Neural crest cell (in vitro differentiated cells): Measurements from ENCODE around the gene YIF1A. TPM values are rescaled to one million over a fixed set of nuclear protein-coding genes. Genes with fewer than 3 reads are reported as not detected.
"Not testable (repeated sequence)": the region's sequence is repeated elsewhere in the genome, so short reads cannot be mapped to it uniquely, and the experiment has no call there.

Experiments
- DNase-seq: peaks from one replicate; pipeline ENCODE4 v3.0.0; 2021; ENCODE audit warnings: low read depth, mixed read lengths, low spot score
- H3K27ac Mint-ChIP-seq: one replicate; pipeline ENCODE4 v1.8.0; 2021; ENCODE audit warnings: mild to moderate bottlenecking, mixed read lengths; ENCODE audit not compliant: unreplicated experiment
- H3K27me3 Mint-ChIP-seq: 2 replicates; pipeline ENCODE4 v1.8.0; 2021; ENCODE audit warnings: low read depth, mild to moderate bottlenecking, mixed read lengths
- H3K36me3 Mint-ChIP-seq: 2 replicates; pipeline ENCODE4 v1.8.0; 2021; ENCODE audit warnings: low read depth, mild to moderate bottlenecking, mixed read lengths
- H3K4me1 Mint-ChIP-seq: 2 replicates; pipeline ENCODE4 v1.8.0; 2021; ENCODE audit warnings: mixed read lengths
- H3K4me3 Mint-ChIP-seq: one replicate; pipeline ENCODE4 v1.8.0; 2021; ENCODE audit warnings: mild to moderate bottlenecking, mixed read lengths
- H3K9me3 Mint-ChIP-seq: 2 replicates; pipeline ENCODE4 v1.8.0; 2021; ENCODE audit warnings: mixed read lengths
- total RNA-seq: library from RNA; stranded (reverse); gene quantifications from 2 replicates; pipeline ENCODE4 v1.2.1, GENCODE V29; 2021
- TF ChIP-seq, protein P1 (sequence below): fragments of 200-600 bp; sonication (generic); conservative IDR thresholded peaks from 2 replicates; pipeline ENCODE4 v1.5.0; 2021; ENCODE audit warnings: antibody characterized with exemption, mild to moderate bottlenecking

YIF1A gene
- total RNA-seq, 1 donor from 2014 or later = 60.9 TPM

DNA sequence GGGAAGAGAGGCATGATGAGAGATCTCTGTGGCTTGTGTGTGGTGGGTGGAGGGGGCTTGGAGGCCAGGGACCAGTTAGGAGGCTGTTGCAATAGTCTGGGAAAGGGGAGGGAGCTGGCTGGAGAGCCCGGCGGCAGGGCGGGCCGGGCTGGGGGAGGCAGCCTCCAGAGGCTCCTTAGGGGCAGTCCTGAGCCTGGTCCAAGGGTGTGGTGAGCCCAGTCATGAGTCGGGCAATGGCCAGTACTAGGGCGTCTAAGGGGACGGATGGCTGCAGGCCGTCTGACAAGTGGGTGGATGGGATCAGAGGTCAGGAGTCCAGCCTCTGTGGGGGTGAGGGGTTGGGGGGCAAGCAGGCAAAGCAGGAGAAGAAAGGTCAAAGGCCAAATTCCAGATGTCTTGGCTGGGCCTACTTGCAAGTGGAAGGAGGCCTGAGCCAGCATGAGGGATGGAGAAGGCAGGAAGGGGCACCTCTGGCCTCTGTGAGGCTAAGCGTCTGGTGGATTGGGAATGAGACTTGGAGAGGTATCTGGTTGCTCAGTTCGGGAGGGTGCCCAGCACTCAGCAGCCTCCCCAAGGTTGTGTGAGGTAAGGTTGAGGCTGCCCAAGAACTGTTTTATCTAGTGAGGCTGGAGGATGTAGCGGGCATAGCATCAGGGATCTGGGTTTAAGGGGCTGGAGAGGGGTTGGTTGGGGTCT, 33.9 kb upstream of the YIF1A start:
- peak overlapping the region; percentile 51 for H3K4me3 Mint-ChIP-seq
- H3K36me3 Mint-ChIP-seq = no peaks in the 10 kb centered on the region
- H3K9me3 Mint-ChIP-seq = peaks cover 14% of the 10 kb centered on the region
- TF ChIP-seq, protein P1, sequence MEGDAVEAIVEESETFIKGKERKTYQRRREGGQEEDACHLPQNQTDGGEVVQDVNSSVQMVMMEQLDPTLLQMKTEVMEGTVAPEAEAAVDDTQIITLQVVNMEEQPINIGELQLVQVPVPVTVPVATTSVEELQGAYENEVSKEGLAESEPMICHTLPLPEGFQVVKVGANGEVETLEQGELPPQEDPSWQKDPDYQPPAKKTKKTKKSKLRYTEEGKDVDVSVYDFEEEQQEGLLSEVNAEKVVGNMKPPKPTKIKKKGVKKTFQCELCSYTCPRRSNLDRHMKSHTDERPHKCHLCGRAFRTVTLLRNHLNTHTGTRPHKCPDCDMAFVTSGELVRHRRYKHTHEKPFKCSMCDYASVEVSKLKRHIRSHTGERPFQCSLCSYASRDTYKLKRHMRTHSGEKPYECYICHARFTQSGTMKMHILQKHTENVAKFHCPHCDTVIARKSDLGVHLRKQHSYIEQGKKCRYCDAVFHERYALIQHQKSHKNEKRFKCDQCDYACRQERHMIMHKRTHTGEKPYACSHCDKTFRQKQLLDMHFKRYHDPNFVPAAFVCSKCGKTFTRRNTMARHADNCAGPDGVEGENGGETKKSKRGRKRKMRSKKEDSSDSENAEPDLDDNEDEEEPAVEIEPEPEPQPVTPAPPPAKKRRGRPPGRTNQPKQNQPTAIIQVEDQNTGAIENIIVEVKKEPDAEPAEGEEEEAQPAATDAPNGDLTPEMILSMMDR = no peak
- H3K4me1 Mint-ChIP-seq = peaks cover 53% of the 10 kb centered on the region
- H3K27me3 Mint-ChIP-seq = no peaks in the 10 kb centered on the region
- H3K27ac Mint-ChIP-seq = no peak overlapping the region
- DNase-seq = no peak

DNA sequence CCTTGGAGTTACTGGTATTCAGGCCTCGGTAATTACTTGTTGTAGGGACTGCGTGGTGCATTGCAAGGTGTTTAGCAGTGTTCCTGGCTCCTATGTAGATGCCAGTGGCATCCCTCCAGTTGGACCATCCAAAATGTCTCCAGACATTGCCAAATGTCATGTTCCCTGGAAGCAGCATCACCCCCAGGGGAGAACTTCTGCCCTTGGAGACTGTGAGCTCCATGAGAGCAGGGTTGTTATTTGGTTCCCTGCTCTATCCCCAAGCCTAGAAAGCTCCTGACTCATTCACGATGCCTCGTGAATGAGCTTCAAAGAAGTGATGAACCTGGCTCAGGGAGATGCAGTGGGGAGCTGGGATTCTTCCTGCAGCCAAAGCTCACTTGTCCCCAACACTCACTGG, 32.7 kb upstream of the YIF1A start:
- Mint-ChIP-seq H3K4me1 (peaks cover 52% of the 10 kb centered on the region), H3K36me3 (no peaks in the 10 kb centered on the region)
- TF ChIP-seq, protein P1 = no peak

DNA sequence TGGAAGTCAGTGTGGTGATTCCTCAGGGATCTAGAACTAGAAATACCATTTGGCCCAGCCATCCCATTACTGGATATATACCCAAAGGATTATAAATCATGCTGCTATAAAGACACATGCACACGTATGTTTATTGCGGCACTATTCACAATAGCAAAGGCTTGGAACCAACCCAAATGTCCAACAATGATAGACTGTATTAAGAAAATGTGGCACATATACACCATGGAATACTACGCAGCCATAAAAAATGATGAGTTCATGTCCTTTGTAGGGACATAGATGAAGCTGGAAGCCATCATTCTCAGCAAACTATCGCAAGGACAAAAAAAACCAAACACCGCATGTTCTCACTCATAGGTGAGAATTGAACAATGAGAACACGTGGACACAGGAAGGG, 31.8 kb upstream of the YIF1A start:
- Mint-ChIP-seq H3K4me1 (peaks cover 49% of the 10 kb centered on the region), H3K9me3 (peaks cover 14% of the 10 kb centered on the region)
- H3K4me3 Mint-ChIP-seq, H3K27ac Mint-ChIP-seq, H3K36me3 Mint-ChIP-seq, H3K27me3 Mint-ChIP-seq, DNase-seq: not testable (repeated sequence)

More for the DNA sequence above, 32.7 kb upstream of the YIF1A start:
- Mint-ChIP-seq H3K27ac (no peak overlapping the region), H3K4me3 (no peak overlapping the region), H3K27me3 (no peaks in the 10 kb centered on the region), H3K9me3 (peaks cover 14% of the 10 kb centered on the region)
- DNase-seq = no peak

DNA sequence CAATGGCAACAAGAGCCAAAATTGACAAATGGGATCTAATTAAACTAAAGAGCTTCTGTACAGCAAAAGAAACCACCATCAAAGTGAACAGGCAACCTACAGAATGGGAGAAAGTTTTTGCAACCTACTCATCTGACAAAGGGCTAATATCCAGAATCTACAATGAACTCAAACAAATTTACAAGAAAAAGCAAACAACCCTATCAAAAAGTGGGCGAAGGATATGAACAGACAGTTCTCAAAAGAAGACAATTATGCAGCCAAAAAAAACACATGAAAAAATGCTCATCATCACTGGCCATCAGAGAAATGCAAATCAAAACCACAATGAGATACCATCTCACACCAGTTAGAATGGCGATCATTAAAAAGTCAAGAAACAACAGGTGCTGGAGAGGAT, 31.3 kb upstream of the YIF1A start:
- not testable (repeated sequence) for H3K36me3 Mint-ChIP-seq, H3K4me3 Mint-ChIP-seq, DNase-seq, H3K27ac Mint-ChIP-seq, H3K27me3 Mint-ChIP-seq
- Mint-ChIP-seq H3K4me1 (peaks cover 51% of the 10 kb centered on the region), H3K9me3 (peaks cover 14% of the 10 kb centered on the region)

DNA sequence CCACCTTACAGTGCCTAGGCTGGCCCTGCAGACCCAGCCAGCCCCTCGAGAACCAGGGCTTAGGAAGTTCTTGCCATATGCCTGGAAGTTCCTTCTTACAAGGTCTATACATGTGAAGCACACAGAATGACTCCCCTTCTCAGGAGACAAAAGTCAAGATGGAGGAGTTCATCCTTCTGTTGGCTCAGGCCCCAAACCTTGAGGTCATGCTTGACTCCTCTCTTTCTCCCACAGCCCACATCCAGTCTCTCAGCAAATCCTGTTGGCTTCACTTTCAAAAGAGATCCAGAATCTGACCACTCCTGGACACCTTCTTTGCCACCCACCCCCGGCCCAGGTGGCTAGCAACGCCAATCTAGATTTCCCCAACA, 29.6 kb upstream of the YIF1A start:
- no peaks in the 10 kb centered on the region for H3K36me3 Mint-ChIP-seq
- peak overlapping the region; percentile 78 for H3K27ac Mint-ChIP-seq
- peak overlapping the region; percentile 44 for H3K4me3 Mint-ChIP-seq
- no peak for DNase-seq
- H3K4me1 Mint-ChIP-seq = peaks cover 50% of the 10 kb centered on the region
- H3K9me3 Mint-ChIP-seq = peaks cover 12% of the 10 kb centered on the region
- TF ChIP-seq, protein P1 = no peak
- no peaks in the 10 kb centered on the region for H3K27me3 Mint-ChIP-seq

DNA sequence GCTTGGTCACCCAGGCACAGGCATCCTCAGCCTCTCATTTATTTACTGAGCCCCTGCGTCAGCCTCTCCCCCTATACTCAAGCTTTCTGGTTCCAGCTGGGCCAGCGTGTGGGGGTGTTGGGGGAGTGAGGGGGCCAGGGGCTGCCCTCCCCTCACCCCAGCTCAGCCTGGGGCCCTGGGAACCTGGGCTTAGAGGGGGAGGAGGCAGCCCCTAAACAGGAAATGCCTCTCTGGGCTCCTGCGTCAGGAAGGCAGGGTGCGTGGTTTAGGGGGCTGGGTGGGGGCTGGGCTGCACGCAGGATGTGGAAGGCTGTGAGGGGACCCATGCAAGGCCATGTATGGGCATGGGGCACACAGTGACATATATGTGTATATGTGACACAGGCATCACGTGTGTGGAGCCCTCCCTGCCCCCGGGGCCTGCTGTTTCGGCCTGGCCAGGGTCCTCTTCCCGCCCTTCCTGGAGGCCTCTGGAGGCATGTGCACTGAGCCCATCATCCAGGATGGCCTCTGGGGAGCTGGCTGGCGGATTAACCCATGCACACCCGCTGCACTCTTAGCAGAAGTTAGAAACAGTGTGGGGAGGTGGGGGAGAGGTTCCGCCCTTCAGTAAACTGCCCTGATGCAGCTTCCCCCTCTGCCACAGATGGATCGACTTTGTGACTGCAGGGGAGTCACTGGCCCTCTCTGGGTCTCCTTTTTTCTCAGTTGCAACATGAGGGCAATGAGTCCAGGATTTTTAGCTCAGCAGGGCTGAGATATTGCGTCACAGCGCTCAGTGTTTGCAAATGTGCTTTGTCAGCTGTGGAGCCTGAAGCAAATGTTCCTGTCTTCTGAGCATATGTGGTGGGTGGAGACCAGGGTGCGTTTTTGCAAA, 29.0 kb upstream of the YIF1A start:
- Mint-ChIP-seq H3K36me3 (no peaks in the 10 kb centered on the region), H3K27me3 (no peaks in the 10 kb centered on the region), H3K9me3 (peaks cover 6% of the 10 kb centered on the region), H3K4me1 (peaks cover 44% of the 10 kb centered on the region), H3K27ac (no peak overlapping the region), H3K4me3 (peak overlapping the region; percentile 67)
- TF ChIP-seq, protein P1 = no peak
- DNase-seq = no peak
